ENCODE results near the gene PRTFDC1. TPM values are rescaled to one million over a fixed set of nuclear protein-coding genes. Genes with fewer than 3 reads are reported as not detected.

PRTFDC1 gene
- total and polyA plus RNA-seq, 2 donors (not counting 1 experiment from before 2014, with no cell fraction given): 26.9 to 32.7 TPM

GRCh38 chr10:24910574-24910973, 41.8 kb downstream of the PRTFDC1 start:
- Histone ChIP-seq H3K9ac (ENCODE audit: insufficient read depth, low read length) (no peak overlapping the region), H2AFZ (ENCODE audit: low read length) (no peak overlapping the region), H3K4me1 (ENCODE audit: control insufficient read depth, extremely low read depth, insufficient read depth, low read length) (peaks cover 2% of the 10 kb centered on the region), H4K20me1 (ENCODE audit: control insufficient read depth, extremely low read depth, insufficient read depth, low read length) (no peaks in the 10 kb centered on the region), H3K27ac (ENCODE audit: insufficient read depth, low read length) (no peak overlapping the region), H3K4me3 (replicated peaks in 1 of 4; ENCODE audit: control extremely low read depth in 1 of 4, insufficient read depth in 1 of 4, low read depth in 3 of 4, low read length in 4 of 4) (no peak overlapping the region), H3K36me3 (ENCODE audit: control insufficient read depth, insufficient read depth, low read length) (no peaks in the 10 kb centered on the region), H3K27me3 (ENCODE audit: control insufficient read depth, insufficient read depth, low read length) (no peaks in the 10 kb centered on the region), H3K9me3 (ENCODE audit: control insufficient read depth, insufficient read depth, low read depth, low read length) (no peaks in the 10 kb centered on the region), H3K79me2 (ENCODE audit: control insufficient read depth, insufficient read depth, low read length) (no peaks in the 10 kb centered on the region), H3K4me2 (ENCODE audit: extremely low read depth, insufficient read depth, low read length) (no peak overlapping the region)
- DNase-seq (ENCODE audit: low read depth in 2 of 2): no peak
- TF ChIP-seq EZH2 (IDR thresholded peaks at IDR 0.05; ENCODE audit: low read length, missing control alignments): no peak
- TF ChIP-seq, protein P1, sequence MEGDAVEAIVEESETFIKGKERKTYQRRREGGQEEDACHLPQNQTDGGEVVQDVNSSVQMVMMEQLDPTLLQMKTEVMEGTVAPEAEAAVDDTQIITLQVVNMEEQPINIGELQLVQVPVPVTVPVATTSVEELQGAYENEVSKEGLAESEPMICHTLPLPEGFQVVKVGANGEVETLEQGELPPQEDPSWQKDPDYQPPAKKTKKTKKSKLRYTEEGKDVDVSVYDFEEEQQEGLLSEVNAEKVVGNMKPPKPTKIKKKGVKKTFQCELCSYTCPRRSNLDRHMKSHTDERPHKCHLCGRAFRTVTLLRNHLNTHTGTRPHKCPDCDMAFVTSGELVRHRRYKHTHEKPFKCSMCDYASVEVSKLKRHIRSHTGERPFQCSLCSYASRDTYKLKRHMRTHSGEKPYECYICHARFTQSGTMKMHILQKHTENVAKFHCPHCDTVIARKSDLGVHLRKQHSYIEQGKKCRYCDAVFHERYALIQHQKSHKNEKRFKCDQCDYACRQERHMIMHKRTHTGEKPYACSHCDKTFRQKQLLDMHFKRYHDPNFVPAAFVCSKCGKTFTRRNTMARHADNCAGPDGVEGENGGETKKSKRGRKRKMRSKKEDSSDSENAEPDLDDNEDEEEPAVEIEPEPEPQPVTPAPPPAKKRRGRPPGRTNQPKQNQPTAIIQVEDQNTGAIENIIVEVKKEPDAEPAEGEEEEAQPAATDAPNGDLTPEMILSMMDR (conservative IDR thresholded peaks at IDR 0.05 in 1 of 2, IDR thresholded peaks at IDR 0.05 in 1 of 2; ENCODE audit: low read depth in 1 of 2, low read length in 2 of 2): no peak

- no peak overlapping the region for H3K4me3 ChIP-seq (replicated peaks in 1 of 4; ENCODE audit: control extremely low read depth in 1 of 4, insufficient read depth in 1 of 4, low read depth in 3 of 4, low read length in 4 of 4)
- H4K20me1 ChIP-seq (ENCODE audit: control insufficient read depth, extremely low read depth, insufficient read depth, low read length): no peaks in the 10 kb centered on the region
- no peaks in the 10 kb centered on the region for H3K27me3 ChIP-seq (ENCODE audit: control insufficient read depth, insufficient read depth, low read length)
- peaks cover 2% of the 10 kb centered on the region for H3K4me1 ChIP-seq (ENCODE audit: control insufficient read depth, extremely low read depth, insufficient read depth, low read length)
- no peak overlapping the region for H3K27ac ChIP-seq (ENCODE audit: insufficient read depth, low read length)
- no peak overlapping the region for H2AFZ ChIP-seq (ENCODE audit: low read length)
- H3K9ac ChIP-seq (ENCODE audit: insufficient read depth, low read length): no peak overlapping the region
- H3K9me3 ChIP-seq (ENCODE audit: control insufficient read depth, insufficient read depth, low read depth, low read length): no peaks in the 10 kb centered on the region
- DNase-seq (ENCODE audit: low read depth in 2 of 2): peak; percentile 79 to 83
- TF ChIP-seq EZH2 (IDR thresholded peaks at IDR 0.05; ENCODE audit: low read length, missing control alignments): no peak
- TF ChIP-seq, protein P1 (conservative IDR thresholded peaks at IDR 0.05 in 1 of 2, IDR thresholded peaks at IDR 0.05 in 1 of 2; ENCODE audit: low read depth in 1 of 2, low read length in 2 of 2): no peak
- H3K4me2 ChIP-seq (ENCODE audit: extremely low read depth, insufficient read depth, low read length): no peak overlapping the region
- H3K36me3 ChIP-seq (ENCODE audit: control insufficient read depth, insufficient read depth, low read length): no peaks in the 10 kb centered on the region
- no peaks in the 10 kb centered on the region for H3K79me2 ChIP-seq (ENCODE audit: control insufficient read depth, insufficient read depth, low read length)
Observed at GRCh38 chr10:24908793-24909423, 43.5 kb downstream of the PRTFDC1 start.

GRCh38 chr10:24907956-24908355, 44.5 kb downstream of the PRTFDC1 start:
- DNase-seq (ENCODE audit: low read depth in 2 of 2): no peak
- Histone ChIP-seq H3K9ac (ENCODE audit: insufficient read depth, low read length) (no peak overlapping the region), H2AFZ (ENCODE audit: low read length) (no peak overlapping the region), H3K27ac (ENCODE audit: insufficient read depth, low read length) (no peak overlapping the region), H3K4me1 (ENCODE audit: control insufficient read depth, extremely low read depth, insufficient read depth, low read length) (peaks cover 2% of the 10 kb centered on the region), H3K27me3 (ENCODE audit: control insufficient read depth, insufficient read depth, low read length) (no peaks in the 10 kb centered on the region), H3K9me3 (ENCODE audit: control insufficient read depth, insufficient read depth, low read depth, low read length) (no peaks in the 10 kb centered on the region), H3K4me2 (ENCODE audit: extremely low read depth, insufficient read depth, low read length) (no peak overlapping the region), H3K79me2 (ENCODE audit: control insufficient read depth, insufficient read depth, low read length) (no peaks in the 10 kb centered on the region), H3K36me3 (ENCODE audit: control insufficient read depth, insufficient read depth, low read length) (no peaks in the 10 kb centered on the region), H3K4me3 (replicated peaks in 1 of 4; ENCODE audit: control extremely low read depth in 1 of 4, insufficient read depth in 1 of 4, low read depth in 3 of 4, low read length in 4 of 4) (no peak overlapping the region), H4K20me1 (ENCODE audit: control insufficient read depth, extremely low read depth, insufficient read depth, low read length) (no peaks in the 10 kb centered on the region)
- TF ChIP-seq, protein P1 (conservative IDR thresholded peaks at IDR 0.05 in 1 of 2, IDR thresholded peaks at IDR 0.05 in 1 of 2; ENCODE audit: low read depth in 1 of 2, low read length in 2 of 2): no peak
- no peak for TF ChIP-seq EZH2 (IDR thresholded peaks at IDR 0.05; ENCODE audit: low read length, missing control alignments)
